Measurements from ENCODE around the gene MAGEA9B. TPM values are rescaled to one million over a fixed set of nuclear protein-coding genes. Genes with fewer than 3 reads are reported as not detected.

Gene MAGEA9B
- total and polyA plus RNA-seq, 10 of the 15 experiments (the other 5 are each of a cell fraction or from before 2014, with no cell fraction given) = 0.08 TPM; not detected in 9

DNA sequence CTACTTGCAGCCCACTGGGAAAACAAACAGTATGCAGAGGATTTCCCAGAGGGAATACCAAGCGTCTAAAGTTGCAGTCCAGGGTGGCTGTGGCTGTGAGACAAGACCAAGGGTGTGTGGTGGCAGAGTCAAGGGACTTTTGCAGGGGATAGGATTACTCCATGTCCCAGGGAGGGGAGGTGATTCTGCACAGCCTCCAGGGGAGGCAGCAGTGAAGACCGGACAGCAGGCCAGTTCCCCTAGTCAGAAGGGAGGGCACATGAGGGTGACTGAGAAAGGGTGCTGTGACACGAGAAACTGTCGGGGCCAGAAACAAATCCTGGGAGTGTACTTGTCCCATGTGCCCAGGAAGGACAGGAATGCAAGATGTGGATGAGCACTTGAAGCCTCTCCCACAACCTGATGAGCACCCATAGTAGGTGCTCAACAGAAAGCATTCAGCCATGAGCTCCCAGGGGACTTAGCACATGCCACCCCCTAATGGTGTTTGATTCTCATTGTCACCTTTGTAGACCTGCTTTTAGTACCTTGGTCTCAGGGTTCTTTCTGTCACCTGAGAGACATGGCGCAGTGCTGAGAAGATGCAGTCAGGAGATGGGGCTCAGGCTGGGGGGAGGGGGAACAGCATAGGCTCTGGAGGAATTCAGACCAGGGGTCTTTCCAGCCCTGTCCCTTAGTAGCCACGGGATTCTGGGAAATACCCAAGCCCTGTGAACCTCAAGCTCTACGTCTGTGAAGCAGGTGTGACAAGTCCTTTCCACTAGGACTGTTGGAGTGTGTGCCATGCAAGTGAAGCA is 19.4 kb downstream of the MAGEA9B start:
- H3K27ac ChIP-seq (ENCODE audit: control insufficient read depth, insufficient read depth) = no peak overlapping the region
- no peak overlapping the region for H3K9ac ChIP-seq (ENCODE audit: control insufficient read depth, insufficient read depth, low read length)
- WGBS (ENCODE audit: insufficient coverage, insufficient replicate concordance, low lambda C conversion rate, missing lambda C conversion rate) = 28% methylated on average over 7 of the region's 7 CpGs
- ChIA-PET SMC1A (ENCODE audit: uncharacterized antibody, unreplicated experiment) (no interaction called here), POLR2A (no interaction called here), CTCF (interaction anchor here (1.0 kb wide), 1 partner anchor 56 kb away, joined by 3 read pairs; no protein-coding TSS in a partner anchor), RAD21 (ENCODE audit: unreplicated experiment) (no interaction called here)
- no peak overlapping the region for H2AFZ ChIP-seq (ENCODE audit: control insufficient read depth, low read depth, low read length)
- in situ Hi-C loops (cut with MboI) = no loop called here
- no peak for FAIRE-seq
- ATAC-seq = no peak; the same call in 2 of the 3 replicates
- BruUV-seq (replicated peaks) = no TSS peak
- TF ChIP-seq STAT3 (IDR thresholded peaks at IDR 0.05; ENCODE audit: low read depth, low read length) = no peak
- peak; percentile 34 for TF ChIP-seq MEF2B (IDR thresholded peaks at IDR 0.05; ENCODE audit: partially characterized antibody, poor library complexity, severe bottlenecking)
- H3K4me2 ChIP-seq (ENCODE audit: control insufficient read depth, insufficient read depth) = no peak overlapping the region
- intact Hi-C loops (cut with micrococcal nuclease; ENCODE audit: unreplicated experiment) = no loop called here
- H3K27me3 ChIP-seq (replicated peaks in 1 of 2; ENCODE audit: control insufficient read depth in 2 of 2, insufficient read depth in 2 of 2, low read length in 1 of 2) = no peaks in the 10 kb centered on the region
- no peaks in the 10 kb centered on the region for H3K36me3 ChIP-seq (ENCODE audit: control insufficient read depth in 2 of 2, insufficient read depth in 2 of 2, low read length in 1 of 2)
- H3K9me3 ChIP-seq (replicated peaks; ENCODE audit: control insufficient read depth, insufficient read depth, low read length) = no peaks in the 10 kb centered on the region
- DNase-seq (ENCODE audit: low read depth, low spot score) = no peak
- H3K4me3 ChIP-seq = no peak overlapping the region
- no peaks in the 10 kb centered on the region for H3K79me2 ChIP-seq (ENCODE audit: control insufficient read depth, insufficient read depth, low read length)
- no peaks in the 10 kb centered on the region for H4K20me1 ChIP-seq (ENCODE audit: control insufficient read depth, insufficient read depth)
- no peaks in the 10 kb centered on the region for H3K4me1 ChIP-seq (ENCODE audit: control insufficient read depth, insufficient read depth, low read length)

DNA sequence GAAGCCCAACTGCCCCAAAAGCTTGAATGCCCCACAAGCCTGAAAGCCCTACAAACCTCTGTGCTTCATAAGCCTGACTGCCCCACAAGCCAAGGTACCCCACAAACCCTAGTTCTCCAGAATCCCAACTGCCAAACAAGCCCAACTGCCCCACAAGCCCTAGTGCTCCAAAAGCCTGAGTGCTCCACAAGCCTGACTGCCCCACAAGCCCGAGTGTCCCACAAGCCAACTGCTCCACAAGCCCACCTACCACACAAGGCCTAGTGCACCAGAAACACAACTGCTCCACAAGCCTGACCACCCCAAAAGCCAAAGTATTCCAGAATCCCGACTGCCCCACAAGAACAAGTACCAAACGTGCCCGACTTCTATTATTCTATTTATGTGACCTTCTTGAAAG is 23.9 kb downstream of the MAGEA9B start:
- Histone ChIP-seq H3K4me1 (ENCODE audit: control insufficient read depth, insufficient read depth, low read length) (no peaks in the 10 kb centered on the region), H3K27me3 (replicated peaks in 1 of 2; ENCODE audit: control insufficient read depth in 2 of 2, insufficient read depth in 2 of 2, low read length in 1 of 2) (no peaks in the 10 kb centered on the region), H3K79me2 (ENCODE audit: control insufficient read depth, insufficient read depth, low read length) (no peaks in the 10 kb centered on the region), H4K20me1 (ENCODE audit: control insufficient read depth, insufficient read depth) (no peaks in the 10 kb centered on the region), H3K9me3 (replicated peaks; ENCODE audit: control insufficient read depth, insufficient read depth, low read length) (no peaks in the 10 kb centered on the region), H3K4me3 (no peak overlapping the region), H3K36me3 (ENCODE audit: control insufficient read depth in 2 of 2, insufficient read depth in 2 of 2, low read length in 1 of 2) (no peaks in the 10 kb centered on the region), H2AFZ (ENCODE audit: control insufficient read depth, low read depth, low read length) (no peak overlapping the region), H3K27ac (ENCODE audit: control insufficient read depth, insufficient read depth) (no peak overlapping the region), H3K9ac (ENCODE audit: control insufficient read depth, insufficient read depth, low read length) (no peak overlapping the region), H3K4me2 (ENCODE audit: control insufficient read depth, insufficient read depth) (no peak overlapping the region)
- intact Hi-C loops (cut with micrococcal nuclease; ENCODE audit: unreplicated experiment) (no loop called here), in situ Hi-C loops (cut with MboI) (no loop called here)
- POLR2A ChIA-PET = no interaction called here
- WGBS (ENCODE audit: insufficient coverage, insufficient replicate concordance, low lambda C conversion rate, missing lambda C conversion rate) = 33% methylated on average over 4 of the region's 4 CpGs
- CTCF ChIA-PET = no interaction called here
- no peak for DNase-seq (ENCODE audit: low read depth, low spot score)
- no peak for ATAC-seq
- SMC1A ChIA-PET (ENCODE audit: uncharacterized antibody, unreplicated experiment) = no interaction called here
- BruUV-seq (replicated peaks) = no TSS peak
- no peak for FAIRE-seq
- RAD21 ChIA-PET (ENCODE audit: unreplicated experiment) = no interaction called here
- TF ChIP-seq KDM1A (IDR thresholded peaks at IDR 0.05; ENCODE audit: borderline replicate concordance) (no peak), NFXL1 (IDR thresholded peaks at IDR 0.05; ENCODE audit: borderline replicate concordance) (no peak), MEF2A (IDR thresholded peaks at IDR 0.05; ENCODE audit: insufficient read depth, low read depth, low read length) (no peak), TAF1 (IDR thresholded peaks at IDR 0.05; ENCODE audit: borderline replicate concordance, low read depth, low read length) (no peak), CREM (IDR thresholded peaks at IDR 0.05; ENCODE audit: low read depth) (no peak), GABPA (IDR thresholded peaks at IDR 0.05; ENCODE audit: low read depth) (no peak), SMC3 (IDR thresholded peaks at IDR 0.05; ENCODE audit: borderline replicate concordance, low read length) (no peak)
- TF ChIP-seq, protein P1, sequence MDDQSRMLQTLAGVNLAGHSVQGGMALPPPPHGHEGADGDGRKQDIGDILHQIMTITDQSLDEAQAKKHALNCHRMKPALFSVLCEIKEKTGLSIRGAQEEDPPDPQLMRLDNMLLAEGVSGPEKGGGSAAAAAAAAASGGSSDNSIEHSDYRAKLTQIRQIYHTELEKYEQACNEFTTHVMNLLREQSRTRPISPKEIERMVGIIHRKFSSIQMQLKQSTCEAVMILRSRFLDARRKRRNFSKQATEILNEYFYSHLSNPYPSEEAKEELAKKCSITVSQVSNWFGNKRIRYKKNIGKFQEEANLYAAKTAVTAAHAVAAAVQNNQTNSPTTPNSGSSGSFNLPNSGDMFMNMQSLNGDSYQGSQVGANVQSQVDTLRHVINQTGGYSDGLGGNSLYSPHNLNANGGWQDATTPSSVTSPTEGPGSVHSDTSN (IDR thresholded peaks at IDR 0.05; ENCODE audit: insufficient replicate concordance, low read depth, low read length) = no peak
- TF ChIP-seq, protein P2, sequence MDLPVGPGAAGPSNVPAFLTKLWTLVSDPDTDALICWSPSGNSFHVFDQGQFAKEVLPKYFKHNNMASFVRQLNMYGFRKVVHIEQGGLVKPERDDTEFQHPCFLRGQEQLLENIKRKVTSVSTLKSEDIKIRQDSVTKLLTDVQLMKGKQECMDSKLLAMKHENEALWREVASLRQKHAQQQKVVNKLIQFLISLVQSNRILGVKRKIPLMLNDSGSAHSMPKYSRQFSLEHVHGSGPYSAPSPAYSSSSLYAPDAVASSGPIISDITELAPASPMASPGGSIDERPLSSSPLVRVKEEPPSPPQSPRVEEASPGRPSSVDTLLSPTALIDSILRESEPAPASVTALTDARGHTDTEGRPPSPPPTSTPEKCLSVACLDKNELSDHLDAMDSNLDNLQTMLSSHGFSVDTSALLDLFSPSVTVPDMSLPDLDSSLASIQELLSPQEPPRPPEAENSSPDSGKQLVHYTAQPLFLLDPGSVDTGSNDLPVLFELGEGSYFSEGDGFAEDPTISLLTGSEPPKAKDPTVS (IDR thresholded peaks at IDR 0.05; ENCODE audit: low read depth, low read length) = no peak
